GM19239 (cell line): ENCODE data around the gene SLC6A8.

Experiments
- DNase-seq: peaks from one replicate; pipeline ENCODE4 v3.0.0; 2011; ENCODE audit warnings: low spot score; ENCODE audit not compliant: insufficient read length
- FAIRE-seq: peaks from 2 replicates; lab custom pipeline; 2011; peaks lifted over from hg19 to GRCh38; lab: Jason Lieb, UNC

Gene SLC6A8

DNA sequence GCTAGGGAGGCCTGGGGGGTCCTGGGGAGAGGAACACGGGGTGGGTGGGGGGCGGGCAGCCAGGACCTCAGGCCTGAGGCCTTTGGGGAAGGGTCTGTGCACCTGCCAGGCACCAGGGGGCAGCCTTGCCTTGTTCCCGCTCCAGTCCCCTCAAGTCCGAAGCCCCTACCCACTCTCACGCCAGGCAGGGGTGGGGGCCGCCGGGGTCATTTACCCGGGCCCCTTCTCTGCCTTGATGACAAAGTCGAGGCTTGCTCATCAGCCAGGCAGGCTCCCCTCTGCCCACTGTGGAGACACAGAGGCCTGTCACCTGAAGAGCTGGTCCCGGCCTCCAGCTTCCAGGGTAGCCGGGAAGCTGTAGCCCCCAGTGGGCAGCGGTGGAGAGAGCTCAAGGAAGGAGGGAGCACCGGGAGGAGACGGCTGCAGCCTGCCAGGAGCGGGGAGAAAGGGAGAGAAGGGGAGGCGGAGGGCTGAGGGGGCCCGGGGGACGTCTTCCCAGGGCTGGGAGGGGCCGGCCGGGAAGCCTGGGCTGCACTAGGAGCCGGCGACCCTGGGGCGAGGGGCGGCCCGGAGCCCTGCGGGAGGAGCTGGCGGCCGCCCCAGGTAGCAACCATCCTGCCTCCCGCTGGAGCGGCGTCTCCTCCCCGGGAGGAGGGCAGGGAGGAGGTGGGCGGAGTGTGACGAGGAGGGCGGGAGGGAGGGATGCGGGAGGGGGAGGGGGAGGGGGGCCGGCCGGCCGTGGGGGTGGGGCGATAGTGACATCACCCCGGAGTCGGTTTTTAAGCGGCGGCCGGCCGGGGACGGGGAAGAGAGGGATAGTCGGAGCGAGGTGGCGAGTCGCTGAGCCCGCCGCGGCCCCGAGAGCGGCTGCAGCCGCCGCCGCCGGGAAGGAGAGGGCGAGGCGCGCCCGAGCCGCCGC is at the start of gene SLC6A8:
TSS of gene SLC6A8 (plus strand) at position 806 of the 919 bp plus-strand sequence. CDS start 649 bp downstream, outside the sequence.
- DNase-seq = peak; percentile 20
- FAIRE-seq = no peak

DNA sequence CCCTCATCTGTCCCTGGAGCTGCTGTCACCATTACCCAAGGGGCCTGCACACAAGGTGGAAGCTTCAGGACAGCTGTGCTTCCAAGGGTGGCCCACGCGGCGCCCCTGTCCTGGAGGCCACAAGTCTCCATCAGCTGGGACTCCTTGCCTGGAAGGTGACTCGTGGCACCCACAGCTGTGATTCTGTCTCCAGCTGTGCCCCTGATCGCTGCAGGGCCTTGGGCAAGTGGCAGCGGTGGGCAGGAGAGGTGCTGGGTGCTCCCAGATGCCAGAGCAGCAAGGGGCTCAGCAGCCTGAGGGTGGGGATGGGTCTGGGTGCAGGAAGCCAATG is 49.7 kb upstream of the SLC6A8 start:
- DNase-seq = no peak
- no peak for FAIRE-seq

DNA sequence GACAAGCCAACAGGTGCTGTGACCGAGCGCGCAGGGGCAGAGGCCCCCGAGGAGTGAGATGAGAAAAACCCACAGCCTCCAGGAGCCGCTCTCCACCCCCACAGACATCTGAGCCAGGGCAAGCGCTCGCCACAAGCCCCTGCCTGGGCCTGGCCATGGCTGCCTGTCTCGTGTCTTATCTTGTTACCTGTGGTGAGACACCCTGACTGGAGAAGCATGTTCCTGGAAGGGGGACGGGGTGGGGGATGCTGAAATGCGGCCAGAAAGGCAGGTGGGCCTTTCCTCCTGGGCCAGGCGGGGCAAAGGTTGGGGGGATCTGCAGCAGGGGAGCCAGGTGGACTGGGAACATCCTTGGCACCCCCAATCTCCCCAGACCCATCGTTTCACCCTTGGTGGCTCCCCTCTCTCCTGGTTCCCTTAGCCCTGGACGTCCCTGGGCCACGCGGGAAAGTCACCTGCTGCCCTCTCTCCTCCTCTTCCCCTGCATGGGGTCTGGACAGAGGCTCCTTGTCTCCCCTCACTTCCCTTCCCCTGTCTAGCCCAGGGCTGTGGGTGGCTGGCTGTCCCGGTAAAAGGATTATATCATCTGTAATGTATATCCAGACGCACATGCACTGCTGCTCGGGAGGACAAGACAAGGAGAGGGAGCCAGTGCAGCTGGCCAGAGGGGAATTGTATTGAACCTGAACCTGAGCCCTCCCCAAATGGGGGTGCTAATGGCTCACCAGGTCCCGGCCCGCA is 49.1 kb upstream of the SLC6A8 start:
- FAIRE-seq (no peak), DNase-seq (no peak)

DNA sequence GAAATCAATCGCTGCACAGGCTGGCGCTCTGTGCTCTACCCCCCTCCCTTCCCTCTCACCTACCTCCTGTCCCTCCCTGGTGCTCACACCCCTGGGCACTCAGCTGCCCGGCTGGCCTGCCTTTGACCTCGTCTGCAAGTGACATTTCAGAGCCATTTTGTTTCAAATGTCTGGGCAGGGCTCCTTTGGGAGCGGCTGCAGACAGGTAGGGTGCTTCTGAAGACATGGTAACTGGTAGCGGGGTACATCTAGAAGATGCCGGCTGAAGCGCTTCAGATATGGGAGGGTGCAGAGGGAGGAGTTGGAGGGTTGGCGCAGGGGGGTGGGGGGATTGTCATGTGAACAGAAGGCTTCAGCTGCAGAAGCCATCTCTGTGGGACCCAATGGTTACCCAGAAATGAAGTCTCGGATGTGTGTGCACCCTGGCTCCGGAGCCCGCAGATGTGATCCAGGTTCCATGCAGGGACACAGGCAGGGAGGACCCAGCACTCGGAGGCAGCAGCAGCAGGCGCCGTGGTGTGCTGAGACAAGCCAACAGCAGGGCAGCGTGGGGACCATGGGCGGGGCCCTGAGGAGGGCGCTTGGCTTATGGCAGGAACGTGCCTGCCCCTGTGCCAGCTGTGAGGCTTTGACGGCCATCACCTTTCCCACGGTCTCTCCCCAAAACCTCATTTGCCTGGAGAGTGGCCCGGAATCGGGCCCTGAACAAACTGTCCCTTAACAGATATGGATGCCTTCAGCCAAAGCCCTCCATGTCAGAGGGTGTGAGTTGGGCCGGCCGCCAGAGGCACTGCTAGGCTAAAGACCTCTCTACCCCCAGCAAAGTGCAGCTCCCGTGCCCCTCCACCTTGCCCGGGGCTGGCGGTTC is 48.3 kb upstream of the SLC6A8 start:
- DNase-seq (no peak), FAIRE-seq (no peak)

DNA sequence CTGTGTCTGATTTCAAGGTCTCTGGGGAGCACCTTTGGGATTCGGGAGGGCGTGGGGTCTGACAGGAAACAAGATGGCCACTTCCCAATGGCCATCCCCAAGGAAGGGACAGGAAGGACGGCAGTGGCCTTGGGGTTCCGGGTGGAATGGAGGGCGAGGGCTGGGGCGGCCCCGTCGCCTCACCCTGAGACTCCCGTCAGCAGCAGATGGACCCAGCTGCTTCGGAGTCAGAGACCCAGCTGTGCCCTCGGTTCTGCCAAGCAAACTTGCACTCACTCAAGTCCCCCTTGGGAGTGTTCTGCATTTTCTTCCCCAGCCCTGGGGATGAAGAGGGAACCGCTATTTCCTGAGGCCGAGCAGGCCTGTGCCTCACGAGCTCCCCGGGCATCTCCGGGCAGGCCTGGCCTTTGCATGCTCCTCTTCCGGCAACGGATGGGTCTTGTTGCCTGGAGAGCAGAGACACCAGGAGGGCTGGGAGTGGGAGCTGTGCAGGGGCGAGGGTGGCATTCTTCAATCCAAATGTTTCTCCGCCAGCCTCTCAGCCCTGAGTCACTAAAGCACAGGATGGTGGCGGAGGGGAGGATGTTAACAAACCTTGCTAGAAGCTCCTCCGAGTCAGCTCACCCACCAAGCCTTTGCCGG is 47.6 kb upstream of the SLC6A8 start:
- no peak for DNase-seq
- FAIRE-seq = no peak

DNA sequence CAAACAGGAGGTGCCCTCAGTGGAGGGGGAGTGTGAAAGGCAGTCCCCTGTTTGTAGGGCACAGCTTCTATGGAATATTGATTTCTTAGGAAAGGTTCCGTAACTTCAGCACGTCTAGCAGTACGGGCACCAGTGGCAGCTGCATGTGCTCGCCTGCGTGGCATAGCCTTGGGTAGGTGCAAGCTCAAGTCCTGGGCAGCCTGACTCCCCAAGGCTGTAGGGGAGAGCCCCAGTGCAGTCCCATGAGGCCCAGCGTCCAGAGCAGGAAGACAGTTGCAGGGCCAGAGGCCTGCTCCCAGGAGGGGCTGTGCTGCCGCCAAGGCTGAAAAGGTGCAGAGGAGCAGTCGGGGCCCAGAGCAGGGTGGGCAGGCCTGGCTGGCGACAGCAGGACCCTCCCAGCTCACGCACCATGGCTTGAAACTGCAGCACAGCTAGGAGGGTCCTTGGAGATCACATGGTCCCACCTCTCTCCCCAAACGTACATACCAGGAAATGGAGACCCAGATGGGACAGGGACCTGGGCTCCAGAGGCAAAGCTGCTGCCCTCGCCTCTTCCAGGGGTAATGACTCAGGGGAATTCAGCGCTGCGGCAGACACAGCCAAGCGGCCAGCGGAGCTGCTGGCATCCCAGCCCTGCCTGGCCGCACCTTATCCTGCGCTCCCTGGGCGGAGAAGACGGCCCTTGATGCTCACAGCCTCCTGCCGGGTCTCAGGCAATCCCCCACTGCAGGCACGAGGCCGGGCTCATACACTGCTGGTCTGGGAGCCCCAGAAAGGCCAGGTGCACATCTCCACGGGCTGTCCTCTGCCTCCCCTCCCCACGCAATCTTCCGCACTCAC is 46.8 kb upstream of the SLC6A8 start:
- FAIRE-seq = no peak
- no peak for DNase-seq

DNA sequence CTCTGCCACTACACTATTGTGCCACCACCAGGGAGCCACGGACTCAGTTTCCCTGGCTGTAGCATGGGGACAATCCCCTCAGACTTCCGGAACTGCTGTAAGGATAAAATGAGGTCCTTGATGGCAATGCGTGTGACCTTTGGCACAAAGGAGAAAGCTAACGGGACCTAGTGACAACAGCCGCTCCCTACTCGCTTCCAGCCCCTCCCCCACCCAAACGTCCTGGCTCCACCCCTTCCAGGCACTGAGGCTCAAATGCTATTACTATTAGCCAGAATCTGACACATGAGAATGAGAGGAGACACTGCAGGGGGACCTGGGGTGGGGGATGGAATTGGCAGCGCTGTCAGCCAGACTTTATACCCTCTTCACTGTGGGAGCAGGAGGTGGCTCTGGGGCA is 46.1 kb upstream of the SLC6A8 start:
- DNase-seq (no peak), FAIRE-seq (no peak)

DNA sequence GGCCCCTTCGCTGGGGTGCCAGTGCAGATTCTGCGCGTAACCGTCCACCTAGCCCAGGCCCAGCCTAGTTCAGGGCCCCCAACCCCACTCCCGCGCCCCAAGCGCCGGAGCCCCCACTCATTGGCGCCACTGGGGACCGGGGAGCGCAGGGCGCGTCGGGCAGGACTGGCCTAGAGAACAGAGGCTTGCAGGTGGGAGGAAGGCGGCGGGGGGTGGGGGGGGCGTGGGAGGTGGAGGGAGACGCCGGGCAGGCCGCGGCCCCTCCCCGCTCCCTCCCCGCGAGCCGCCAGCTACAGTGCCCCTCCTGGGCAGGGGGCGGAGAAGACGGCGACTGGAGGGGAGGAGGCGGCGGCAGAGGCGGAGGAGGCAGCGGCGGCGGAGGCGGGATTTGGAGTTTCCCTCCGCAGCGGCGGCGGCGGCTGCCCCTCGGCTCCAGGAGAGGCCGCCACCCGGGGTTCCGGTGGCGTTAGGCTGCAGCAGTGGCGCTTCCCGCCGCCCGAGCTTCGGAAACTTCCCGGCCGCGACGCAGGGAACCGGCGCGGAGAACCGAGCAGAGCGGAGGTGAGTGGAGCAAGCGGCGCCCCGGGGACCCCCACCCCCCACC is 45.6 kb upstream of the SLC6A8 start:
- DNase-seq (no peak), FAIRE-seq (no peak)

DNA sequence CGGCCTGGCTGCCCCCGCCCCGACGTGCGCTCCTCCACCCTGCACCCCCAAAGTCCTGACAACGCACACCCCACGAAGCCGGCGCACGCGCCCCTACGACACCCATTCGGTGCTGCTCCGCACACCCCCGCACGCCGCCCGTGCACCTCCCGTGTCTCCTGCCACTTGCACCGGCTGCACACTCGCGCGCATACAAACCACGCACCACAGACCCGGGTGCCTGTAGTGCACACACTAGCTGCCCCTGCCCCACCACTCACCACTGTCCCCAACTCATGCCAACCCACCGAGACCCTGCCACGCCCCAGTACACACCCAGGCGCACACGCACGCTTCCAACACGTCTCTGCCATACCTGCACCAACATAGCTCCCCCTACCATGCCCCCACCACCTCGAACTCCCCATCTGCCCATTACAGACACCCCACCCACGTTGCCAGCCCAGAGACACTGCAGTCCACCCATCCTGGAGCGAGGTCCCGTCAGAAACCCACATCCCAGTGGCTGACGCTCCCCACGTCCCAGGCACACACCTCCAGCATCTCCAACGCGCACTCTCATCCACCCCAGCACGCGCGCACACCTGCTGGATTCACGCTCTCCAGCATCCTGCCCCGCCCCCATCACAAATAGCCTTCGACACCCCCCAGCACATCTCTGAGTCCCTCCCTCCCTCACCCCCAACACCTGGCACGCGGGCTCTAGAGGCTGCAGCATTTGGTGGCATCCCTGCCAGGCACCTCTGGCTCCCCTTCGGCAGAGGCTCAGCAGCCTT is 44.9 kb upstream of the SLC6A8 start:
- FAIRE-seq = no peak
- DNase-seq = no peak

DNA sequence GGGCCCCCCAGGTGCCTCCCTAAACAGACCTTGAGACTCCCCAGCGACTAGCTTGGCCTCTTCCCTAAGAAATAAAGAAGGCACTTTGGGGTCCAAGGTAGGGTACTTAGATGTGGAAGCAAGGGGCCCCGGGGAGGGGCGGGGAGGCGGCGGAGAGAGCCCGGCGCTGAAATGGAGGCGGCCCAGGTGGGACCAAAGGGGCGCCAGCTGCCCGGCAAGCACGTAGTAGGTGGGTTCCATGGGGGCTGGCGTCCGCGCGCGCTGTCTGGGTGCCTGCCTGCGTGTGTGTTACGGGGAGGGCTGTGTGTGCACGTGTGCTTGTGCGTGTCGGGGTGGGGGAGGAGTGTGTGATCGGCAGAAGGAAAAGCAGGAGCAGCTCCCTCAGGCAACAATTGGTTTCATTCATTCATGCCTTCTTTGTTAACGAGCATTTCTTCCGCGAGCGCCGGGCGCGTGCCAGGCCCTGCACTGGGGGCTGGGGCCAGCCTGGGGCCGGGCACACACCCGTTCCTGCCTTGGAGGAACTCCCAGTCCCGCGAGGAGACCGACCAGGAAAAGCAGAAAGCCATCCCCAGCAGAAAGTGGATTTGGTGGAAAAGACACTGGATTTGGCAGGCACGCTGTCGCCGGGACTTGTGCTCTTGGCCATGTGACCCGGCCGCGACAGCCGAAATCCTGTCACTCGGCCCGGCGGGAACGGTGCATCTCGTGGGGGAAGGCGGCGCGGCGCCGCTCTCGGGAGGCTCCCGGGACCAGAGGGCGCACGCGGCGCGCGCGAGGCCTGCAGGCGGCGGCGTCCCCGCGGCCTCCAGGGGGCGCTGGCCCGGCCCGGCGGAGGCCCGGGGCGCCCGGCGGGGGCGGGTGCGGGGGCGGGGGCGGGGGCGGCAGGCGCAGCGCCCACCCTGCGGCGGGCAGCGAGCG is 44.0 kb upstream of the SLC6A8 start:
- DNase-seq (no peak), FAIRE-seq (no peak)

DNA sequence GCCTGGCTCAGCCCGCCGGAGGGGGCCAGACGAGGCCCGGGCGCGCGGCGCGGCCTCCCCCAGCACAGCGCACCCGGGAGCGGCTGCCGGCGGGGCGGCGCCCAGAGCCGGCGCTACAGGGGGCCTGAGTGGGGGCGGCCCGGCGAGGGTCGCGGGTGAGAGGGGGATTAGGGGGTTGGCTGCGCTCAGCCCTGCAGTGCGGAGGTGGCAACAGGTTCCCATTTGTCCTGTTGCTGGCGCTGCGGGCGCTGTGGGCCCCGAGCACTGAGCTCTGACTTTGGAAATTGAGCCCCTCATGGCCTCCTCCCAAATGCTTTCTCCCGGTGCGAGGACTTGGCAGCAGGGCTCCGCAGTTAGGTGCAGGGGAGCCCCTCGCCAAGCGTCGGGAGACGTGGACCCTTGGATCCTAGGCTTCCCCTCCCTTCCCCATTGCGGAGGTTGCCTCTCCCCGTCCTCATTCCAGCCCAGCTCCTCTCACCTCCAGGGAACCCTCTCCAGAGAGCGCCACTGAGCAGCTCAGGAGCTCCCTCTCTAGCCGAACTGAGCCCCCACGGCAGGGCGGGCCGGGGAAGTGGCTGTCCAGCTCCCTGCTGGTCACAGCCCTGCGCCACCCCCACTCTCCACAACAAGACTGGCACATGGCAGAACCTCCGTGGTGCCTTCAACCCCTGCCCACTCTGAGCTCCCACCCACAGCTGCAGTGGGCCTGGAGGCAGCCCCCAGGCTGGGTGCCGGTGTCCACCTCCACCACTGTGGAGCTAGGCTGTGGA is 43.2 kb upstream of the SLC6A8 start:
- FAIRE-seq = no peak
- no peak for DNase-seq

DNA sequence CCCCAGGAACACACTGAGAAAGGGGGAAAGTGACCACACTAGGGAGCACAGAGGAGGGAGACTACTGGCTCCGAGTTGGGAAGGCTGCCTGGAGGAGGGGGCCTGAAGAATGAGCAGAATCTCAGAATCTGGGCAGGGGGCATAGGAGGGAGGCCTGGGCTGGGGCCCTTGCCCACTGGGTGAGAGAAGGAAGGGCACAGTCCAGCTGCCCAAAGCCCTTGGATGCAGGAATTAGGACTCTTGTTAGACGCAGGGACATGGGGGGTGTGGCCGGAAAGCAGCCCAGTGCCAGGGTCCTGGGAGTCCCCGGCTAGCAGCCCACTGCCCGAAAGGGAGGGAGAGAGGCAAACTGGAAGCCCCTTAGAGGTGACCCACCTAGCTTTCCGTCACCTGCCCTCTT is 42.6 kb upstream of the SLC6A8 start:
- no peak for FAIRE-seq
- no peak for DNase-seq

DNA sequence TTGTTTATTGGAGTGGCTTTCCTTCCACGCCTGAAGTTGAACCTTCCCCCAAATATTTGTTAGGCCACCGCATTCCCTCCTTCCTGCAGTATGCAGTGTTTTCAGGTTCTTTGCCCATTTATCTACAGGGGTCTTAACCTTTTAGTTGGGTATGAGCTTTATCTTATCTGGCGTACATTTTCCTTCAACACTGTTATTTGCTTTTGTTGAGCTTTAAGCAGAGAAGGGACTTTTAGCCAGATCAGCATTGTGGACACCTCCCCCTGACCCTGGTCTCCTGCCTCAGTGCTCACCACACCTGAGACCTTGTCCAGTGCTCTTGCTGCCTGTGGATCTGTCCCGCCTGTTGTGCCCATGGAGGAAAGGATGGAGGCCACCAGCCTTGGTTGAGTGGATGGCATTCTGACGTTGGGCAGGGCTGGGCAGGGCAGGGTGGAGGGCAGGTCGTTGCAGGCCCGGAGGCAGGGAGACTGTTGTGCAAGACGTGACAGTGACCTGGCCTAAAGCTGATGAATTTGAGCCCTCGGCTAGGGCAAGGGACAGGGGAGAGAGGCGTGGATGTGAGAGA is 41.7 kb upstream of the SLC6A8 start:
- no peak for DNase-seq
- no peak for FAIRE-seq

DNA sequence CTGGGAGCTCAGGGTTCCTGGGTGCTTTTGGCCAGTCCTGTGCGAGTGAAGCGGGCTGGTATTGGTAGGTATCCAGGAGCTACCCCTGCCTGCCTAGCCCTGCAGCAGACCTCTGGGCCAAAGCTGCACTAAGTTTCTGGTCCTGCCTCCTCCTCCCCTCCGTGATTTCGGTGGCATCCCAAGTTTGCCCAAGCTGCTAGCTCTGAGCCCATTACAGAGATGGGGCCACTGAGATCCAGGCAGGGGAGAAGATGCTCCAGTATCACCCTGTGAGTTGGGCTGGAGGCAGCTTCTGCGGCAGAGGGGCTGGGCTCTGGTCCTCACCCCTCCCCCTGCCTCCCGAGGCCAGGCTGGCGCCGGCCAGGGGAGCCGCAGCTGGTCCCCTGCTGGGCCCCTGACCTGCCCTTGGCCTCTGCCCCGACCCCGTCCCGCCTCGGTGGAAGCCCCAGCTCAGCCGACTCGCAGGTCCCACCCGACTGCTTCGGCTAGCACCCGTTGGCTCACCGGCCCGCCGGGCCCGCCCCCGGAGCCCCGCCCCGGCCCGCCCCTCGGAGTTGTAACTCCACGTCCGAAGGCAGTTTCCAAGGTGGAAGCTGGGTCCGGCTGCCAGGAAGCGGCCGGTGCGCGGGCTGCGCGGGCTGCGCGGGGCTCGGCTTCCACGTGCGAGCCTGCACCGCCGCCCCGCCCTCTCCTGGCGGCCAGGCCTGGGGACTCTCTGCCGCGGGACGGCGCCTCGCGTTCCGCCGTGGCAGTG is 40.9 kb upstream of the SLC6A8 start, which contains the start of gene DUSP9:
TSS of gene DUSP9 (plus strand) at position 584 of the 754 bp plus-strand sequence. CDS start 751 bp downstream, outside the sequence.
- DNase-seq (no peak), FAIRE-seq (no peak)
